ENCODE results near the gene GALNT15.

Gene GALNT15

DNA sequence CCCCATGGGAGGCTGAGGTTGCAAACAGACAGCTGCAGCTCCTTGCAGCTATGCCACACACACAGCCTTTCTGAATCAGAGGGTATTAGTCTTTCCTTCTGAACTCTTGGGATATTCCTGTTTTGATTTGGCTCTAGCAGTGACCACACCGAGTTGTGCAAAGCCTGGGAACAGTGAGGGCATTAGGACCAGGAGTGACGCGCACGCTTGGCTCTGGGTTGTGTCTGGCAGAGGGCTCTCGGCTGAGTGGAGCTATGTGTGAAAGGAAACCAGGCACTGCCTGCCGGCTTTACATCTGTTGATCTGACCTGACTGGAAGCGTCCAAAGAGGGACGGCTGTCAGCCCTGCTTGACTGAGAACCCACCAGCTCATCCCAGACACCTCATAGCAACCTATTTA is at the start of gene GALNT15:
Gene GALNT15, plus strand, starts transcription at position 292 of the 400 bp plus-strand sequence. CDS start 472 bp downstream, outside the sequence.
- in situ Hi-C loops (cut with MboI; ENCODE audit: low sequenced_read_pairs) = no loop called here

- in situ Hi-C loops (cut with MboI; ENCODE audit: low sequenced_read_pairs) = no loop called here
Measured at GRCh38 chr3:16126634-16127033, 47.8 kb upstream of the GALNT15 start.

DNA sequence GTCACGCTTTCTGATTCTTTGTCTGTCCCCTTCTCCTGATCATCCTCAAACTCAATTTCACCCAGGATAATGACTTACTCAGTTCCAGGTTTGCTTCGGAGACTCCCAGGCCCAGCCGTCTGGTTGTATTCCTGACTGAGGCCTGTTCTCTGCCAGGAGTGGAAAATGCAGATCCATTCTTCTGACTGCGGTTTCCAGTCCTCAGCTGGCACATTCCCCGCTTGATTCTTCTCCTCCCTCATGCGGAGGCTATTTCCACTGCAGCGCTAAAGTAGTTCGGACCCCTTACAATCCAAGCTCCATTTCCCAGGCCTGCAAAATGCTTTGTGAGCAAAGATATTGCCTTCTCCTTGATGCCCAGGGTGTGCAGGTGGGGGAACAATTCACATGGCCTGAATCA is 47.2 kb upstream of the GALNT15 start:
- in situ Hi-C loops (cut with MboI; ENCODE audit: low sequenced_read_pairs) = no loop called here

DNA sequence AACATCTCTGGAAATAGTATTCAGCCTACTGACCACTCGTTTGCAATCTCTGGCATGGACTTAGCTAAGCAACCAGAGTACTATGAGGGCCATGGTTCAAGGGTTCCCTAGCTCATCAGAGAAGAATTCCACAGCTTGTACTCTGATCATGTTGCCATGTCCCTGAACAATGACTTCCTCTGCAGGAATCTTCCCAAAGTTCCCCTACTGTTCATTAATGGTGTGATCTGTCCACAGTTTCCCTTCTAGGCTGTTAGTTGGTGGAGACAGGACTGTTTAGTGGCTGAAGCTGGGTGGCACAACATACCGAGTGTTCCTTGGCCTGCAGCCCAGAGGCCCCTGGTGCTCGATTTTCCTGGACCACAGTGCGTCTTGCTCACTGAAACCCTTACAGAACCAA is 44.4 kb upstream of the GALNT15 start:
- in situ Hi-C loops (cut with MboI; ENCODE audit: low sequenced_read_pairs) = no loop called here

- in situ Hi-C loops (cut with MboI; ENCODE audit: low sequenced_read_pairs) = no loop called here
Measured at GRCh38 chr3:16132190-16132589, 42.3 kb upstream of the GALNT15 start.

GRCh38 chr3:16132928-16133327 is 41.6 kb upstream of the GALNT15 start:
- in situ Hi-C loops (cut with MboI; ENCODE audit: low sequenced_read_pairs) = no loop called here

- in situ Hi-C loops (cut with MboI; ENCODE audit: low sequenced_read_pairs) = no loop called here
Measured at GRCh38 chr3:16134173-16134928, 40.1 kb upstream of the GALNT15 start.

GRCh38 chr3:16136055-16136454 is 38.4 kb upstream of the GALNT15 start:
- in situ Hi-C loops (cut with MboI; ENCODE audit: low sequenced_read_pairs) = no loop called here

- in situ Hi-C loops (cut with MboI; ENCODE audit: low sequenced_read_pairs) = no loop called here
Measured at GRCh38 chr3:16137044-16137443, 37.4 kb upstream of the GALNT15 start.

GRCh38 chr3:16137977-16138376 is 36.5 kb upstream of the GALNT15 start:
- in situ Hi-C loops (cut with MboI; ENCODE audit: low sequenced_read_pairs) = no loop called here

- in situ Hi-C loops (cut with MboI; ENCODE audit: low sequenced_read_pairs) = no loop called here
Measured at GRCh38 chr3:16140116-16140893, 34.2 kb upstream of the GALNT15 start.

DNA sequence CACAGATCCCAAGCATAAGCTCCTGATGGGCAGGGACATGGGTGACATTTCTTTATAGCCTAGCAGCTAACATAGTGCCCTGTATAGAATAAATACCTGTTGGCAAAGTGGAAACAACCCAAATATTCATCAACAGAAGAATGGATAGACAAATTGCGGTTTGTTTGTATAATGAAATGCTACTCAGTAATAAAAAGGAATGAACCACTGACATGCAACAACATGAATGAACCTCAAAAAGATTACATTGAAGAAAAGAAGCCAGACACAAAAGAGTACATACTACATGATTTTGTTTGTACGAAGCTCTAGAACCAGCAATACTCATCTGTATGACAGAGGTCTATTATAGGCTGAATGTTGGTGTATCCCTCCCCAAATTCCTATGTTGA is 33.6 kb upstream of the GALNT15 start:
- in situ Hi-C loops (cut with MboI; ENCODE audit: low sequenced_read_pairs) = no loop called here

DNA sequence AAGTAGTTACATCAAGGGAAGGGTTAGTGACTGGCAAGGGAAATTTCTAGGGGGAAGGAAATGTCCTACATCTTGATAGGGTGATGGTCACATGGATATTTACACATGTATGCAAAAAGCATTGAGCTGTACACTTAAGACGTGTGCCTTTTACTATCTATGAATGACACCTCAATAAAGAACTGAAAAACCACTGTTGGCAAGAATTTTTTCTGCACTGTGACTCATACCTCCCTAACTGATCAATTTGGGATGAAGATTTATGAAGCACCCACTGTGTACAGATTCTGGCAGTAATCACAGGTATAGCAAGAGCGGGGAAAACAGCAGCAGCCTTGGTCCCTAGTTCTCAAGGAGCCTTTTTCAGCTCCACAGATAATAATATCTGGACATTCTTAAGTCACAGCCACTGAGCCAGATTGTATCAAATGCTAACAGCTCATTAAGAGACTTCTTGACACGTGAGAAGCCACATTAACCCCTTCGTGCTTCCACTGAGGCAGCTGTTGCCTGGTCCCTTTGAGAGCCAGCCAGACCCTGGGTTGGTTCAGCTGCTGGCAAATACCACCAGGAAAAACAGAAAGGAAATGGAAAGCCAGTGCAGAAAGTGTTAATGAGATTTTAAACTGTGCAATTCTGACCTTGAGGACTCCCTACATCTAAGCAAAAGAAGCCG is 32.0 kb upstream of the GALNT15 start:
- in situ Hi-C loops (cut with MboI; ENCODE audit: low sequenced_read_pairs) = no loop called here

- in situ Hi-C loops (cut with MboI; ENCODE audit: low sequenced_read_pairs) = no loop called here
Measured at GRCh38 chr3:16143861-16144447, 30.5 kb upstream of the GALNT15 start.

GRCh38 chr3:16145176-16145575 is 29.3 kb upstream of the GALNT15 start:
- in situ Hi-C loops (cut with MboI; ENCODE audit: low sequenced_read_pairs) = no loop called here

GRCh38 chr3:16146015-16146730 is 28.3 kb upstream of the GALNT15 start:
- in situ Hi-C loops (cut with MboI; ENCODE audit: low sequenced_read_pairs) = no loop called here

- in situ Hi-C loops (cut with MboI; ENCODE audit: low sequenced_read_pairs) = no loop called here
Measured at GRCh38 chr3:16147220-16147994, 27.1 kb upstream of the GALNT15 start.

DNA sequence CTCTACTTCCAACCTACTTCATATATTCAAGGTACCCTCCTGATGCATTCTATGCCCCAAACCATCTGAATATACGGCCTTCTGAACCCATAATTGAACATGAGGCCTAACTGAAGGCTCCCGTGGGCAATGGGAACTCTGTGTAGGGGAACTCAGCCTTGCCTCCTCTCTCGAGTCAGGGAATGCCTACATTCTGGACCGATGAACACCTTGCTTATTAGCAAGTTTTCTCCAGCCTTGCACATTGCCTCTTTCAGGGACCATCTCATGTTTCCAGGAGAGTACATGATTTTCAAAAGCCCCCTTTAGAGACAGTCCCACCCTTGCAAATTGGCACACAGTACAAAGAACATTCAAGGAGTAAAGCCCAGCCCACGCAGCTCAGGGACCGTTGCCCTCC is 26.3 kb upstream of the GALNT15 start:
- in situ Hi-C loops (cut with MboI; ENCODE audit: low sequenced_read_pairs) = no loop called here

- in situ Hi-C loops (cut with MboI; ENCODE audit: low sequenced_read_pairs) = no loop called here
Measured at GRCh38 chr3:16148783-16149182, 25.7 kb upstream of the GALNT15 start.

- in situ Hi-C loops (cut with MboI; ENCODE audit: low sequenced_read_pairs) = no loop called here
Measured at GRCh38 chr3:16150285-16150684, 24.2 kb upstream of the GALNT15 start.

Data from HL-60/S4 (cell line).